ENCODE measurements around the gene TBX3. TPM values are rescaled to one million over a fixed set of nuclear protein-coding genes. Genes with fewer than 3 reads are reported as not detected.

TBX3 gene
- polyA plus RNA-seq, 1 of the 3 experiments (the other 2 are of a cell fraction), result 10.2 TPM

DNA sequence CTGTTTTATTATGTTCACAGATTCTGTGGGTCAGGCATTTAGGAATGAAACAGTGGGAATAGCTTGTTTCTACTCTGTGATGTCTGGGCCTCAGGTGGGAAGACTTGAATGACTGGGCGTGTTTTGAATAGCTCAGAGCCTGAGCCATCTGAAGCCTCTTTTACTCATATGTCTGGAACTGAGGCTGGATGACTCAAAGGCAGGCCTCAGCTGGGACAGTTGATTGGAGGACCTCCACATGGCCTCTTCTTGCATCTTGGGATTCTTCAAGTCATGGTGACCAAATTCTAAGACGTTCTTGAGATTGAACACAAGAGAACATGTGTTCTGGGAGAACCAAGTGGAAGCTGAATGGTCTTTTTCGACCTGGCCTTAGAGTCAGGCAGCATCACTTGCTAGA, 45.8 kb upstream of the TBX3 start:
- ChIA-PET POLR2A (no interaction called here), CTCF (interaction anchor here (0.9 kb wide), 1 partner anchor 24 kb away, joined by 3 read pairs; no protein-coding TSS in a partner anchor)
- no peak overlapping the region for H2AFZ ChIP-seq (ENCODE audit: low read depth)
- H3K27me3 ChIP-seq (ENCODE audit: insufficient read depth), result no peaks in the 10 kb centered on the region
- H3K9me3 ChIP-seq, result no peaks in the 10 kb centered on the region
- 78% methylated on average over 3 of the region's 3 CpGs for WGBS (ENCODE audit: low lambda C conversion rate)
- no peaks in the 10 kb centered on the region for H3K36me3 ChIP-seq (replicated peaks in 1 of 2; ENCODE audit: control insufficient read depth in 1 of 2, insufficient read depth in 2 of 2, low read length in 1 of 2)
- no peaks in the 10 kb centered on the region for H4K20me1 ChIP-seq (ENCODE audit: insufficient read depth)
- no peak for DNase-seq
- no peak overlapping the region for H3K27ac ChIP-seq (ENCODE audit: low read depth in 2 of 2, low read length in 1 of 2)
- no peak overlapping the region for H3K4me3 ChIP-seq (ENCODE audit: low read depth in 2 of 2, low read length in 1 of 2)
- peaks cover 0 to 12% of the 10 kb centered on the region in 2 experiments; a peak in 1 of 4 replicates for H3K4me1 ChIP-seq (ENCODE audit: control insufficient read depth in 1 of 2, insufficient read depth in 2 of 2, low read depth in 1 of 2, low read length in 1 of 2)
- H3K4me2 ChIP-seq, result no peak overlapping the region
- no peak overlapping the region for H3K9ac ChIP-seq
- TF ChIP-seq, protein P1, sequence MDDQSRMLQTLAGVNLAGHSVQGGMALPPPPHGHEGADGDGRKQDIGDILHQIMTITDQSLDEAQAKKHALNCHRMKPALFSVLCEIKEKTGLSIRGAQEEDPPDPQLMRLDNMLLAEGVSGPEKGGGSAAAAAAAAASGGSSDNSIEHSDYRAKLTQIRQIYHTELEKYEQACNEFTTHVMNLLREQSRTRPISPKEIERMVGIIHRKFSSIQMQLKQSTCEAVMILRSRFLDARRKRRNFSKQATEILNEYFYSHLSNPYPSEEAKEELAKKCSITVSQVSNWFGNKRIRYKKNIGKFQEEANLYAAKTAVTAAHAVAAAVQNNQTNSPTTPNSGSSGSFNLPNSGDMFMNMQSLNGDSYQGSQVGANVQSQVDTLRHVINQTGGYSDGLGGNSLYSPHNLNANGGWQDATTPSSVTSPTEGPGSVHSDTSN (IDR thresholded peaks at IDR 0.05), result no peak
- TF ChIP-seq, protein P2, sequence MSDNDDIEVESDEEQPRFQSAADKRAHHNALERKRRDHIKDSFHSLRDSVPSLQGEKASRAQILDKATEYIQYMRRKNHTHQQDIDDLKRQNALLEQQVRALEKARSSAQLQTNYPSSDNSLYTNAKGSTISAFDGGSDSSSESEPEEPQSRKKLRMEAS (IDR thresholded peaks at IDR 0.05; ENCODE audit: low read depth), result no peak
- TF ChIP-seq, protein P3, sequence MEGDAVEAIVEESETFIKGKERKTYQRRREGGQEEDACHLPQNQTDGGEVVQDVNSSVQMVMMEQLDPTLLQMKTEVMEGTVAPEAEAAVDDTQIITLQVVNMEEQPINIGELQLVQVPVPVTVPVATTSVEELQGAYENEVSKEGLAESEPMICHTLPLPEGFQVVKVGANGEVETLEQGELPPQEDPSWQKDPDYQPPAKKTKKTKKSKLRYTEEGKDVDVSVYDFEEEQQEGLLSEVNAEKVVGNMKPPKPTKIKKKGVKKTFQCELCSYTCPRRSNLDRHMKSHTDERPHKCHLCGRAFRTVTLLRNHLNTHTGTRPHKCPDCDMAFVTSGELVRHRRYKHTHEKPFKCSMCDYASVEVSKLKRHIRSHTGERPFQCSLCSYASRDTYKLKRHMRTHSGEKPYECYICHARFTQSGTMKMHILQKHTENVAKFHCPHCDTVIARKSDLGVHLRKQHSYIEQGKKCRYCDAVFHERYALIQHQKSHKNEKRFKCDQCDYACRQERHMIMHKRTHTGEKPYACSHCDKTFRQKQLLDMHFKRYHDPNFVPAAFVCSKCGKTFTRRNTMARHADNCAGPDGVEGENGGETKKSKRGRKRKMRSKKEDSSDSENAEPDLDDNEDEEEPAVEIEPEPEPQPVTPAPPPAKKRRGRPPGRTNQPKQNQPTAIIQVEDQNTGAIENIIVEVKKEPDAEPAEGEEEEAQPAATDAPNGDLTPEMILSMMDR (IDR thresholded peaks at IDR 0.05), result no peak
- TF ChIP-seq RXRA (IDR thresholded peaks at IDR 0.05; ENCODE audit: borderline replicate concordance, low read depth), result no peak
- no peak for TF ChIP-seq ELF1 (IDR thresholded peaks at IDR 0.05)
- TF ChIP-seq MXI1 (IDR thresholded peaks at IDR 0.05; ENCODE audit: low read depth, low read length), result no peak
- TF ChIP-seq RAD21 (IDR thresholded peaks at IDR 0.05; ENCODE audit: low read length), result no peak
- no peak for TF ChIP-seq EZH2phosphoT487 (IDR thresholded peaks at IDR 0.05; ENCODE audit: borderline replicate concordance, low read depth)
- TF ChIP-seq CHD2 (IDR thresholded peaks at IDR 0.05; ENCODE audit: low read length, partially characterized antibody), result no peak
- TF ChIP-seq NFIC (IDR thresholded peaks at IDR 0.05; ENCODE audit: borderline replicate concordance), result no peak
- TF ChIP-seq NRF1 (IDR thresholded peaks at IDR 0.05; ENCODE audit: low read depth, low read length), result no peak
- H3K9me2 ChIP-seq, result no peaks in the 10 kb centered on the region
- H3K79me2 ChIP-seq (ENCODE audit: insufficient read depth), result no peaks in the 10 kb centered on the region
- H3F3A ChIP-seq (replicated peaks; ENCODE audit: insufficient read depth), result no peaks in the 10 kb centered on the region

DNA sequence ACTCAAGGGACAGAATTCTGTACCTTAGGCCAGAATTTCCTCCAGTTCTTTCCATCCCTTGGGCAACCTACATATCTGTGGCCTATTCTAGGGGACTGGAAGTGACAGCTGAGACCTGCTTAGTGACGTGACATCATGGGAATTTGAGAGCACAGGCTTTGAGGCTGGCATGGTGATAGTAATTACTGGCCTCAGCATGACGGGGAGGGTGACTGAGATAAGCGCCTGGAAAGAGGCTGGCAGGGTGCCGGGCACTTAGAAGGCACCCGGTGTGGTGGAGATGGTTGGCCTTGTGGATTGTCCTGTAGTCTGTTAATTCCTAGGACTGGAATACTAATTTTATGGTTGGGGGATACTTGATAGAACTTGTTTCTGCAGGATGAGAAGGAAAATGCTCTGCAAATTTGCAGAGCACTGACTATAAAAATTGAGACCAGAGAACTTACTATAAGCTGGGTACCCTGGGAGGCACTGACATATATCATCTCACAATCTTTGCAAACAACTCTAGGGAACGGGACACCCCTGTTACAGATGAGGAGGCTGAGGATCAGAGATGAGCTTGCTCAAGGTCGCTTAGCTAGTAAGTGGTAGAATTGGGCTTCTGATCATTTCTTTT, 42.2 kb upstream of the TBX3 start:
- POLR2A ChIA-PET, result no interaction called here
- CTCF ChIA-PET, result no interaction called here
- Histone ChIP-seq H3K4me3 (ENCODE audit: low read depth in 2 of 2, low read length in 1 of 2) (no peak overlapping the region), H3K36me3 (replicated peaks in 1 of 2; ENCODE audit: control insufficient read depth in 1 of 2, insufficient read depth in 2 of 2, low read length in 1 of 2) (no peaks in the 10 kb centered on the region), H3K9ac (no peak overlapping the region), H3K9me2 (no peaks in the 10 kb centered on the region), H3K4me1 (ENCODE audit: control insufficient read depth in 1 of 2, insufficient read depth in 2 of 2, low read depth in 1 of 2, low read length in 1 of 2) (peaks cover 0 to 5% of the 10 kb centered on the region in 2 experiments; a peak in 1 of 4 replicates), H3F3A (replicated peaks; ENCODE audit: insufficient read depth) (no peaks in the 10 kb centered on the region), H2AFZ (ENCODE audit: low read depth) (no peak overlapping the region), H3K79me2 (ENCODE audit: insufficient read depth) (no peaks in the 10 kb centered on the region), H4K20me1 (ENCODE audit: insufficient read depth) (no peaks in the 10 kb centered on the region), H3K27me3 (ENCODE audit: insufficient read depth) (no peaks in the 10 kb centered on the region), H3K9me3 (no peaks in the 10 kb centered on the region), H3K4me2 (no peak overlapping the region), H3K27ac (ENCODE audit: low read depth in 2 of 2, low read length in 1 of 2) (no peak overlapping the region)
- peak; percentile 69 for DNase-seq
- WGBS (ENCODE audit: low lambda C conversion rate), result 49% methylated on average over 7 of the region's 7 CpGs
- TF ChIP-seq RAD21 (IDR thresholded peaks at IDR 0.05; ENCODE audit: low read length) (no peak), EP300 (IDR thresholded peaks at IDR 0.05; ENCODE audit: borderline replicate concordance in 1 of 2, low read depth in 1 of 2, low read length in 1 of 2) (no peak), NRF1 (IDR thresholded peaks at IDR 0.05; ENCODE audit: low read depth, low read length) (no peak), GABPA (IDR thresholded peaks at IDR 0.05; ENCODE audit: low read depth) (no peak), FOXJ3 (CRISPR knock-in tag; IDR thresholded peaks at IDR 0.05) (no peak), YY1 (IDR thresholded peaks at IDR 0.05; ENCODE audit: low read depth) (no peak), NFIC (IDR thresholded peaks at IDR 0.05; ENCODE audit: borderline replicate concordance) (no peak), CHD2 (IDR thresholded peaks at IDR 0.05; ENCODE audit: low read length, partially characterized antibody) (no peak)
- TF ChIP-seq, protein P4, sequence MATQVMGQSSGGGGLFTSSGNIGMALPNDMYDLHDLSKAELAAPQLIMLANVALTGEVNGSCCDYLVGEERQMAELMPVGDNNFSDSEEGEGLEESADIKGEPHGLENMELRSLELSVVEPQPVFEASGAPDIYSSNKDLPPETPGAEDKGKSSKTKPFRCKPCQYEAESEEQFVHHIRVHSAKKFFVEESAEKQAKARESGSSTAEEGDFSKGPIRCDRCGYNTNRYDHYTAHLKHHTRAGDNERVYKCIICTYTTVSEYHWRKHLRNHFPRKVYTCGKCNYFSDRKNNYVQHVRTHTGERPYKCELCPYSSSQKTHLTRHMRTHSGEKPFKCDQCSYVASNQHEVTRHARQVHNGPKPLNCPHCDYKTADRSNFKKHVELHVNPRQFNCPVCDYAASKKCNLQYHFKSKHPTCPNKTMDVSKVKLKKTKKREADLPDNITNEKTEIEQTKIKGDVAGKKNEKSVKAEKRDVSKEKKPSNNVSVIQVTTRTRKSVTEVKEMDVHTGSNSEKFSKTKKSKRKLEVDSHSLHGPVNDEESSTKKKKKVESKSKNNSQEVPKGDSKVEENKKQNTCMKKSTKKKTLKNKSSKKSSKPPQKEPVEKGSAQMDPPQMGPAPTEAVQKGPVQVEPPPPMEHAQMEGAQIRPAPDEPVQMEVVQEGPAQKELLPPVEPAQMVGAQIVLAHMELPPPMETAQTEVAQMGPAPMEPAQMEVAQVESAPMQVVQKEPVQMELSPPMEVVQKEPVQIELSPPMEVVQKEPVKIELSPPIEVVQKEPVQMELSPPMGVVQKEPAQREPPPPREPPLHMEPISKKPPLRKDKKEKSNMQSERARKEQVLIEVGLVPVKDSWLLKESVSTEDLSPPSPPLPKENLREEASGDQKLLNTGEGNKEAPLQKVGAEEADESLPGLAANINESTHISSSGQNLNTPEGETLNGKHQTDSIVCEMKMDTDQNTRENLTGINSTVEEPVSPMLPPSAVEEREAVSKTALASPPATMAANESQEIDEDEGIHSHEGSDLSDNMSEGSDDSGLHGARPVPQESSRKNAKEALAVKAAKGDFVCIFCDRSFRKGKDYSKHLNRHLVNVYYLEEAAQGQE (IDR thresholded peaks at IDR 0.05; ENCODE audit: low read depth, low read length), result no peak
- TF ChIP-seq, protein P1 (IDR thresholded peaks at IDR 0.05), result no peak
